Measurements from ENCODE around the gene LHX6.

GRCh38 chr9:122176916-122177315 lies 51.8 kb downstream of the LHX6 start:
- TF ChIP-seq CTCF (IDR thresholded peaks at IDR 0.05), result no peak
- no peak for TF ChIP-seq EP300 (IDR thresholded peaks at IDR 0.05)
